ENCODE data around the gene NANP.
"Not testable (repeated sequence)": the region's sequence is repeated elsewhere in the genome, so short reads cannot be mapped to it uniquely, and the experiment has no call there.

Gene NANP, protein sequence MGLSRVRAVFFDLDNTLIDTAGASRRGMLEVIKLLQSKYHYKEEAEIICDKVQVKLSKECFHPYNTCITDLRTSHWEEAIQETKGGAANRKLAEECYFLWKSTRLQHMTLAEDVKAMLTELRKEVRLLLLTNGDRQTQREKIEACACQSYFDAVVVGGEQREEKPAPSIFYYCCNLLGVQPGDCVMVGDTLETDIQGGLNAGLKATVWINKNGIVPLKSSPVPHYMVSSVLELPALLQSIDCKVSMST

DNA sequence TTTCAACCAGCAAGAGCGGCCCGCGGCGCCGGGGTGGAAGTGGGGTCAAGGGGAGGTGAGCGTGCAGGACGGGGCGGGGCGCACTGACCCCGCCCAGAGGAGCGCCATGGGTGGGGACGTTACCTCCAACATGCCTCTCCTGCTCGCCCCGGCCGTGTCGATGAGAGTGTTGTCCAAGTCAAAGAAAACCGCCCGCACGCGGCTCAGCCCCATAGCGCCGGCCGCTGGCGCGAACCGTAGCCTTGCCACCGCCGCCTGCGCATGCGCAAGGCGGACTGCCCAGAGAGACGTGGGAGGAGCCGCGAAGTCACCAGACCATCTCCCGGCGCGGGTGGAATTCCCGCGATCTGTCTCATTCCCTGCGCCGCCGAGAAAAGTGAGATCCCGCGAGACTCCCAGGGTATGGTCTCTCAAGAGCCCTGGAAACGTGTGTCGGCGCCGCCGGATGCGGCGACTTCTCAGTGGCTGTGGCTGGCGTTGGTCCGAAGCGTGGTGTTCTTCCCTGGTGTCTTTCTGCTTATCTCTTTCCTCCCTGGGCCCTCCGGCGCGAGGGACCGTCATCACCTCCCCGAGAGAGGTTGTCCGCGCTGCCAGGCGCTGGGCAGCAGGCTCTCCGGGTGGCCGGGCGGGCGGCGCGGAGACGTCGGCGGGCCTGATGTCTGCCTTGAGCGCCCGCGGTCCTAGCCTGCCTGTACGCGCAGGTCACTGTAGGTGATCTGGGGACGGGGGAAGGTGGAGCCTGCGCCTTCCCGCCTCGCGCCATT lies at the start of gene NANP:
TSS of gene NANP (minus strand) at position 279 of the 764 bp plus-strand sequence. CDS start at position 213, 66 bp downstream.
- DNase-seq = peak; percentile 92

DNA sequence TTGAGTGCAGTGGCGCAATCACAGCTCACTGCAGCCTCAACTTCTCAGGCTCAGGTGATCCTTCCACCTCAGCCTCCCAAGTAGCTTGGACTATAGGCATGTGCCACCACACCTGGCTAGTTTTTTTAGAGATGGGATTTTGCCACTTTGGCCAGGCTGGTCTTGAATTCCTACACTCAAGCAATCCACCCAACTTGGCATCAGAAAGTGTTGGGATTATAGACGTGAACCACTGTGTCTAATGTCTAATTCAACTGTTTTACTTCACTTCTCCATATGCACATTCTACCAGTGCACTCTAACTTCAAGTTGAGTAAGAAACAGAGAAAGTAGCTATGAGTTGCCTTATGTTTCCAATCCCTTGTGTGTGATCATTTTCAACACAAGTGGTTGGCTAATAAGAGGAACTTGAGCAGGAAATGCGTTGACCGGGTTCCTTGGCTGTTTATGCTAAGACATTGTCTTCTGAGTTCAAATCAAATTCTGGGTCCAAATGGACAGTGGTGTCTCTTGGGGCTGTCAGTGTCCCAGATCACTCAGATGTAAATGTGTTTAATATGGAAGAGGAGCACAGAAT lies 48.9 kb upstream of the NANP start:
- DNase-seq = no peak

DNA sequence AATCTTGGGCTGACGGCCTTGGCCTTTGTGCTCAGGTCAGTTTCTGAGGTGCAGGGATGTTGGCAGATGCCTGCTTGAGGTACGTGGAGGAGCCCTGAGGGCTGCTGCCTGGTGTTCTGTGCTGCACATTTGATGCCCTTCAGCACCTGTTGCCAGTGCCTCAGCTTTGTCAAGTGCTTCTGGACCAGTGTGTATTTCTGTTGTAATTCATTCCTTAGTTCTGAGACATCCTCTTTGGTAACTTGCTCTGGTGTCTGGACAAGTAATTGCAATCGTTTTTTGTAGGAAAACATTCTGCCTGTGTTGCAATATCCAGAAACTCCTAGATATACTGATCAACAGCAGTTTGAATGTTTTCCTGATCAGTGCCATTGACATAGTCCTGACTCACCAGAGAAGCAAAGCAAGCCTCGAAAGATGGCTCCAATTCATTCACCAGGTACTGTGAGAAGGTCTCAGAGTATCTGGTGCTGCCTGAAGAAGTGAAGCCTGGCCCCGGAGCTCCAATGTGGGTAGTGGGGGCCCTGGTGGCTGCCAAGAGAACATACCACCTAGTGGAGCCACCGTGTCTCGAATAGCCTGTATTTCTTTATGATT lies 46.1 kb upstream of the NANP start:
- DNase-seq = no peak

DNA sequence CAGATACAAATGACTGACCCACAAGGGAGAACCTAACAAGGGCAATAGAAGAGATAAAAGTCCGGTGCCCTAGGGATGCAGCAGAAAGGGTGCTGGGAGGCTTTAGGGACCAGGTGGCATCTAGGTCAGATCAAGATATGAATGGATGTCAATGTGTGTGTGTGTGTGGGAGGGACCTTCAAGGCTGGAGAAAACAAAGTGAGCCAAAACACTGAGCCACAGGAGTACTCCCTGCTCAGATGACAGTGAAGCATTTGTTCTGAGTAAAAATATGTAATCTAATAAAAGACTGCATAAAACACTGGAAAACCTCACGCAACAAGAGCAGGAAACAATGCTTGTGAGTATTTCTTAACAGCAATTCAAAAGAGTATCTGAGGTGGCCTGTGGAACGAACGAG lies 44.6 kb upstream of the NANP start:
- no peak for DNase-seq

DNA sequence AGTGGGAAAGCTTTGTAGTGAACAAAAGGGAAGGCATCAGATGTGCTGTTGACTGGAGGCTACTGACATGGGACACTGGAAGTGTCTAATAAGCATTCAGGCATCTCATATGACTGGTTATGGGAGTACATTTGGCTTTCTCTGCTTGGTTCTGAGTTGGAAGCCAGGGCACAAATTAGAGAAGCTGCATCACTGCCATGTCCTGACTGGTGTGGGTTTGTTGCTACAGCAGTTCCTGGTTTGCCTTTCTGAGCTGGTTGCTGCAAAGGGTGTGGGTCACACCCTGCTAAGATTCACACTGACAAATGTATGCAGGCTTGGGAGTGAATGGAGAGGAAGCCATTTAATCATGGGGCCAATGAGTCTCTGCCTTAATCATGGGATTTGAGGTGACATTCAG lies 36.2 kb upstream of the NANP start:
- no peak for DNase-seq

DNA sequence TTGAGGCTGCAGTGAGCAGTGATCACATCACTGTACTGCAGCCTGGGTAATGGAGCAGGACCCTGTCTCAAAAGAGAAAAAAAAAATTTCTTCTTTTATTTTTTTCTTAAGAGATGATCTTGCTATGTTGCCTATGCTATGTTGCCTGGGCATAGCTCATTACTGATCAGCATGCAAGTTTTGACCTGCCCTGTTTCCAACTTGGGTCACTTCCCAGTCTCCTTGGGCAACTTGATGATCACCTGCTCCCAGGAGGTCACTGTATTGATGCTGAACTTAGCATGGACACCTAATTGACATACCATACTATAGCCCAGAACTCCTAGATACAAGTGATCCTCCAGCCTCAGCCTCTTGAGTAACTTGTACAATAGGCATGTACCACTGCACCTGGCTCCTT lies 30.7 kb upstream of the NANP start:
- DNase-seq = no peak

DNA sequence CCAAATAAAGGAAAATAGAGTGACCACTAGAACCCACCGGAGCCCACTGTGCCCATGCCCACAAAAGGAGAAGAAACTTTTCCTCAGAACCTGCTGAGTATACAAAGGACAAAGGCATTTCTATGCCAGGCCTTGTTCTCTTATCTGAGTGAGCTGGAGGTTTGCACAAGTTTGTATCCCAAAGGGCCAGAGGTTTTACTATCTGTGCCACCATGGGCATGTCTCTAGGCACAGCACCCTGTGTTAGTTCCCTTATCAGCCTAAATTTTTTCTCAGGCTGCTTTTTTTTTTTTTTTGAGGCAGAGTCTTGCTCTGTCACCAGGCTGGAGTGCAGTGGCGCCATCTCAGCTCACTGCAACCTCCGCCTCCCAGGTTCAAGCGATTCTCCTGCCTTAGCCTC lies 29.1 kb upstream of the NANP start:
- DNase-seq = not testable (repeated sequence)

DNA sequence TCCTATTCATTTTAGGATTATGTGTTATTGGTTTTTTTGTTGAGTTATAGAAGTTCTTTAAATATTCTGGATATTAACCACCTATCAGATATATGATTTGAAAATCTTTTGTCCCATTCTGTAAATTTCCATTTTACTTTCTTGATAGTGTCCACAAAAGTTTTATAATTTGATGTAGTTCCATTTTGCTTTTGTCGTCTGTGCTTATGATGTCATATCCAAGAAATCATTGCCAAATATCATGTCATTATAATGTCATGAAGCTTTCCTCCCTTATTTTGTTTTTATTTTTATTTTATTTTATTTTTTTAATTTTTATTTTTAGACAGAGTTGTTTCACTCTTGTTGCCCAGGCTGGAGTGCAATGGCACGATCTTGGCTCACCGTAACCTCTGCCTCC lies 21.0 kb upstream of the NANP start:
- no peak for DNase-seq

DNA sequence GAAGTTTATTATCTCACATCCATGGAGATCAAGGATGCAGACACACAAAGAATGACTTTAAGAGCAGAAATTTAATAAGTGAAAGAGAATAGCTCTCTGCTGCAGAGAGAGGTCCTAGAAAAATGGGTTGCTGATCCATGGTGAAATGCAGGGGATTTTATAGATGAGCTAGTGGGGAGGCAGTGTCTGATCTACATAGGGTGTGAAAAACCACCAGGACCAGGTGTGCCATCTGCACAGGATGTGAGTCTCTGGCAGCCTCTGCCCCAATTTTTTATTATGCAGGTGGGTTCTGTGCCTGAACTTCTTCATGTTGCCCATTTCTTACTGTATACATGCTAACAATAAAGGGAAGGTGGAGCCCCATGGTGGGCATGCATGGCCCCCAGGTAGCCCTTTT lies 19.9 kb upstream of the NANP start:
- peak; percentile 7 for DNase-seq

DNA sequence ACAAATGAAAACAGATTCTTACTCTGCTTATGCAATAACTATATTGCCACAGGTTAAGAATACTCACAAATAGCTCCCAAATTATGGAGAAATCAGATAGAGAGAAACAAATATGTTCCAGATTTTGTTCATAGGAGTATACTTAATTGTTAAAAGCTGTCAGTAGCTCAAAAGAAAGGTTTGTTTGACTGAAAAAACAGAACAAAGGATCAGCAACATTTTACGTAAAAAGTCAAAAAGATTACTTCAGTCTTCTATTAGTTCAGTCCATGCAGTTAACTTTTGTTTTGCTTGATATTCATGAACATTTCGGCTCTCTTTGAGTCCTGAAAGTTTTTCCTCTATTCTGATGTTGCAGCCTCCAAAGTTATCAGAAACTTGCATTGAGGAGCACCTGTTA lies 13.4 kb upstream of the NANP start:
- no peak for DNase-seq

DNA sequence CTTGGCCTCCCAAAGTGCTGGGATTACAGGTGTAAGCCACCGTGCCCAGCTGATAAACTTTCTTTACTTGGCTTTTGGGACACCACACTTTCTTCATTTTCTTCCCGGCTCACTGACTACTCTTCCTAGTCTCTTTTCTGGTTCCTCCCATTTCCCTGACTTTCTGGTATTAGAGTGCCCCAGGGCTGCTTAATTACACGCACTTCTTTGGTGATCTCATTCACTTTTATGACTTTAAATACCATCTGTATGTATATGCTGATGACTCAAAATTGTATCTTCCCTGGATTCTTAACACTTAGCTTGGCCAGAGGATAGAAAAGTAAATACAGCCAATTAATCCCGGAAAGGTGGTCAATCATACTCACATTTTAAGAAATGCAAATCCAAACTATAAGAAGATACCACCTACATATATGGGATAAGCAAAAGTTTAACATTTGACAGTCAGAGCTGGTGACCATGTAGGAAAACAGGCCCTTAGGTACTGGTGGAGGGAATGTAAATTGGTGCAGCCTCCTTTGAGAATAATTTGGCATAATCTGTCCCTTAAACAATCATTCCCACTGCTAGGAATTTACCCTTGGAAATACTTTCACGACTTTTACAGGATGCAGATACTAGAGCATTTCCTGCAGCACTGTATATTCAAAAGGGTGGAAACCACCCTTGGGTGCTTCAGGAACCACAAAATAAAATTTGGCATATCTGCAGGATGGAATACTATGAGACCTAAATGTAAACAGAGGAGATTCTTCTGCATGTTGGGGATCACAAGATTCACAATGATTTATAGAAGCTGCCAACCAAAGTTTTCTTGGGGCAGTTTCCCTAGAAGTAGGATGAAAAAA lies 9.4 kb upstream of the NANP start:
- no peak for DNase-seq

DNA sequence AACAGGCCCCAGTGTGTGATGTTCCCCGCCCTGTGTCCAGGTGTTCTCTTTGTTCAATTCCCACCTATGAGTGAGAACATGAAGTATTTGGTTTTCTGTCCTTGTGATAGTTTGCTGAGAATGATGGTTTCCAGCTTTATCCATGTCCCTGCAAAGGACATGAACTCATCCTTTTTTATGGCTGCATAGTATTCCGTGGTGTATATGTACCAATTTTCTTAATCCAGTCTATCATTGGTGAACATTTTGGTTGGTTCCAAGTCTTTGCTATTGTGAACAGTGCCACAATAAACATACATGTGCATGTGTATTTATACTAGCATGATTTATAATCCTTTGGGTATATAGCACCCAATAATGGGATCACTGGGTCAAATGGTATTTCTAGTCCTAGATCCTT lies 6.8 kb upstream of the NANP start:
- not testable (repeated sequence) for DNase-seq

DNA sequence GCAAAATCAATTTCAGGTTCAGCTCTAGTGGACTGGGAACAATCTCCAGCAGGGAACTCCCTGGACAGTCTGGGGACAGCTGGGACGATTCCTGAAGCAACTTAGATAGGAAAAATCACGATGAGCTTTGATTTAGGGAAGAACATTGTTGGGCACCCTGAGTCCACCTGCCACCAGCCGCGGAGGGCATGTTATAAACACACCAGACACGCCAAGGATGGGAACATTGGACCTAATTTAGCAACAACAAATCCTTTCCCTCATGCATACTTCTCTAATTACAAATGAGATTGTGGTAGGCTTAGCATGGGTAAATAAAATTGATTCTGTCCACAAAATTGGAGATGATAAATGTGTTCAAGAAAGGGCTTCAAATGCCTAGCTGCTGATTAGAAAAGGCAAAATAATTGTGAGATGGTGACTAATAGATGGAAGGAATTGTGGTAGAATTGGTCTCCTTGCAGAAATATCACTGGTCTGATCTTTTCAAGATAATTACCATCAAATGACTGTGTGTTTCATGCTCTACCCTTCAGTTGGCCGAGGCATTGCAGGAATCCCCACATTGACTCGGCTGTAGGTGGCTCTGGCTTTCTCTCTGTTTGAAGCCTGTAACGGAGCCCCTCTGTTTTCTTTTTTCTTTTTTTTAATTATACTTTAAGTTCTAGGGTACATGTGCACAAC lies 6.1 kb upstream of the NANP start:
- DNase-seq = no peak

DNA sequence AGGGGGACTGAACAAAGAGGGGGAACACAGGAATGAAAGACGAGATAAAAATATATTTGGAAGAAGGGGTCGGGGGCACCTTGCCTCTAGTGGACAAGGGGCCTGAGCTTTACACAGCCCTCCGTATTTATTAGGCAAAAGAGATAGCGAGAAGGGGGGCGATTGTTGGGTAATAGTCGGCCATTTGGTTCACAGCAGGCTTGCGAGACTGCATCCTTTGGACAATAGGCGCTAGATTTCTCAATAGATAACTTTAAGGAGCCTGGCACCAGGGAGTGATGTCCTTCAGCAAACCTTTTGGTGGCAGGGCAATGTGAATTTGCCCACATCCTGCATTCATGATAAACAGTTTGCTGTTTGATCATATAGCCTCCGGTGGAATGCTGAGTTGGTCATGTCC lies 3.0 kb upstream of the NANP start:
- no peak for DNase-seq

DNA sequence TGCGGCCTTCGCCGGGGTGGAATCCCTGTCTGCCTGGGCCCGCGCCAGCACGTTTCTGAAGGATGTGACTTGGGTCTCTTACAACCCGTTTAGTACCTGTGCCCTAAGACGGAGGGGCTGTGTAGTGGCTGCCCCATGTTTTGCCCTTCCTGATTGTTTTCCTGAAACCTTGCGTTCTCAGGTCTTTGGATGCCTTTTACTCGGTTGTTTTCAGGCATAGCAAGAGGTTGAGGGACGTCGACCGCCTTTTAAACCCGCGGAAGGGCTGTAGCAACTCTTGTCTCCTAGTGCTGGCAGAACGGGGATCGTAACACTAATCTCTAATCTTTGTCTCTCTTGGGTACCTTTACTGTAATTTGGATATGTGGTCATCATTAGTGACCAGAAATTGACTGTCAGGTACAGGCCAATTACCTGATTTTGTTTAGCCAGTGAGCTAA lies 706 bp upstream of the NANP start:
- DNase-seq = no peak

DNA sequence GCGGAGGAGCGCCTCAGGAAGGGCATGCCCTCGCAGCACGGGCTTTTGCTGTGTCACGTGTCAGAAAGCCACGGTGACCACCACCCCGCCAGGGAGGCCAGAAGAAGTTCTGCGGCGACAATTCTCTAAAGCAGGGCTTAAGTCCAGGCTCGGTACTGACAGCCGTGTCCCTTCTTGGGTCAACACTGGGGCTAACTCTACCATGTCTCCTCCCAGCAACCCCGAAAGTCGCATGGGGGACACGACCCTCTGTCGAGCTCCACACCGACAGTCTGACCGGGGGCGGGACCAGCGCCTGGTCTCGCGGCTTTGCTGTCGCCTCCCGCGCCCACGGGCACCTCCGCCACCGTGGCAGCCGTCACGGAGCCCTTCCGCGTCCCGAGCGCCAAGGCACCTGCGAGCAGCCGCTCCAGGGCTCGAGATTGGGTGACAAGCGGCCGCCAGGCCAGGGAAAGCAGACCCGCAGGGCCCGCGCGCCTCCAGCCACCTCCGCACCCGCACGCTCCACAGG lies 534 bp downstream of the NANP start:
- peak; percentile 32 for DNase-seq

DNA sequence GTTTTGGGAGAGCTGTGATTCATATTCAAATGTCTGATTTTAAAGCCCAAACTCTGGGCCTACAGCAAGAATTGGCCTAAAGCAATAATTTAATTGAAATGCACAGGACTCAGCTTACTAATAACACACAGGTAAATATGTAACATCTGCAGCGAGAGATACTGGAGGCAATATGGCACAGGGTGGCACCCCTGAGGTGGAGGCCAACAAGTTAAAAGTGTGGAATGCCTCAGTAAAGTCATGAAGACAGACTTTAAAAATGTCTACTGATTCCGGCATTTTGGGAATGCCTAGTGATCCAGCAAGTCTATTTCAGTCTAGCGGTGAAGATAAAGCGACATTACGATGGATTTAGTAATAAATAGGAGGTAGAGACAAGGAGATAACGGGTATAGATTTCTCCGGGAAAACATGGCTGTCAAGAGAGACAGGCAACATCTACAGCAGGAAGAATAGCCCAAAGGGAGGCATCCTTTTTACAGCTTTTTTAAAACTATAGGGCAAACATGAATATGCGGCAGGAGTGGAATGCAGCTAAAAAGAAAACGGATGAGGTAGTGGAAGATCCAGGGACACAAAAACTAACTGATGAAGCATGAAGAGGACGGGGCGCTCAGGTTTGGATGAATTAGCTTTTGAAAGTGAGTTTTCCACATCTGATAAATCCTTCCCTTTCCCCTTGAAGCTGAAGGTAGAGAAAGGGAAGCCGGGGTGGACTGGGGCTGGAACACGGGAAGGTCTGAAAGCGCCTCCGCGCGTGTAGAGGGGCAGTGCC lies 1.2 kb downstream of the NANP start:
- no peak for DNase-seq

DNA sequence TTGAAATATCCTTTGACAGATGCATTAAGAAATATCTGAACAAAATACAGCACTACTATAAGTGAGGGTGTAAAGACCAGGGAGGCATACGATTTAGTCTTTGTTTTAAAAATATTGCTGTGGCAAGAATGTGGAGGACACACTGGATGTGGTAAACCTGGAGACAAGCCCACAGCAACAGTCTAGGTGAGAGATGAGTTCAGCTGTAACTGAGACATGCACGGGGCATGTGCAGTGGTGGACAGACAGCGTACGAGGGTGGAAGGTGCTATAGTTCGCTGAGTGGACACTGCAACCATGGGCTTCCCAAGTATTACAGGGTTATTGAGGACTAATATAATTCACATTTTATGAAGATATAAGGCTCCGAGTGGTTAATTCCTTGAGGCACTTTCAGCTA lies 1.8 kb downstream of the NANP start:
- DNase-seq = no peak

DNA sequence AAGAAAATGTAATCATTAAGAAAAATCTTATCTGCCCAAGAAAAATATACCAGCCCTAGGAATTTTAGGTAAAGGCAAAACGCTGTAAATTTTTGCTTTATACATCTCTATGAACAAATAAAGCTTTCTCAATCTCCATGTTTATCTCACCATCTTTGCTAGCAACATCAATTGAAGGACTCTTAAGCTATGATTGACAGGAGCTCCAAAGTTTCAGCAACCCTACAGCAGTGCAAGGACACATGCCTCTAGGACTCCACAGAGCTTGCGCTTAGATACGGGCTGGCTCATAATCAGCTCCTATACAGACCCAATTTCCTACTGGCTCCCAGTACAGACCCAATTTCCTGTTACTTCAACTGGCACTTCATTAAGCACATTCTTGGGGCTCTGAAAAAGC lies 4.3 kb downstream of the NANP start:
- DNase-seq = no peak

DNA sequence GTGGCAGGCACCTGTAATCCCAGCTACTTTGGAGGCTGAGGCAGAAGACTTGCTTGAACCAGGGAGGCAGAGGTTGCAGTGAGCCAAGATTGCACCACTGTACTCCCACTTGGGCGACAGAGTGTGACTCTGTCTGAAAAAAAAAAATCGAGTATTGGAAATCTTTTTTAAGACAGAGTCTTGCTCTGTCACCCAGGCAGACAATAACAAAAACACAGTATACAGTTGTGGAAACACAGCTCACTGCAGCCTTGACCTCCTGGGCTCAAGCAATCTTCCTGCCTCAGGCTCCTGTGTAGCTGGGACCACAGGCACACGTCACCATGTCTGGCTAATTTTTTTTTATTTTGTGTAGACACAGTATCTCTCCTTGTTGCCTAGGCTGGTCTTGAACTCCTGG lies 15.0 kb downstream of the NANP start:
- DNase-seq = no peak

DNA sequence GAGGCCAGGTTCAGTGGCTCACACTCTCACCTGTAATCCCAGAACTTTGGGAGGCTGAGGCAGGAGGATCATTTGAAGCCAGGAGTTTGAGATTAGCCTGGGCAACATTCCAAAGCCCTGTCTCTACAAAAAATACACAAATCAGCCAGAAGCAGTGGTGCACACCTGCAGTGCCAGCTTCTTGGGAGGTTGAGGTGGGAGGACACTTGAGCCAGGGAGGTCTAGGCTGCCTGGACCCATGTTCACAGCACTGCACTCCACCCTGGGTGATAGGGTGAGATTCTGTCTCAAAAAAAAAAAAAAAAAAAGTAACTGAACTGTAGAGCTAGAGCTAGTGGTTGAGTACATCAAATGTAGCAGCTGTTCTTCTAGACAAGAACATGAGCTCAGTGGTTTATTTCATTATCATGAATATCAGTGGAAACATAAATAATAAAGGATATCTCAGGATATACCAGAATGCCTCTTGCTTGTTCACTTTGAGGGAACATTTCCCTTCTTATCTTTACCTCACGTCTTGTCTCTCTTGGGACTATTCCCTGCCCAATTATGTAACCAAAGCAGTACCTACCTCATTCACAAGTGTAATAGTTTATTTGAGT lies 17.6 kb downstream of the NANP start:
- DNase-seq = no peak
